GM21825 (cell line): ENCODE results near the gene LRBA.

Experiments
- ATAC-seq: cut with Tn5 transposase; IDR thresholded peaks from one replicate; pipeline ENCODE4 v1.9.1; 2021; ENCODE audit warnings: mild to moderate bottlenecking, moderate library complexity; ENCODE audit not compliant: unreplicated experiment

Gene LRBA

GRCh38 chr4:150235808-150236271, 779.2 kb downstream of the LRBA start:
- ATAC-seq: no peak

GRCh38 chr4:150235317-150235716, 779.8 kb downstream of the LRBA start:
- ATAC-seq: no peak

- no peak for ATAC-seq
These were observed 780.8 kb downstream of the LRBA start for GRCh38 chr4:150234246-150234645.

GRCh38 chr4:150232029-150232428, 783.1 kb downstream of the LRBA start:
- ATAC-seq: no peak

GRCh38 chr4:150231107-150231770, 783.8 kb downstream of the LRBA start:
- ATAC-seq: no peak

GRCh38 chr4:150230561-150230960, 784.5 kb downstream of the LRBA start:
- ATAC-seq: no peak

- no peak for ATAC-seq
These were observed 785.6 kb downstream of the LRBA start for GRCh38 chr4:150229520-150229919.

GRCh38 chr4:150224896-150225591, 790.0 kb downstream of the LRBA start:
- no peak for ATAC-seq

- no peak for ATAC-seq
These were observed 795.2 kb downstream of the LRBA start for GRCh38 chr4:150219841-150220240.

GRCh38 chr4:150218447-150218846, 796.6 kb downstream of the LRBA start:
- ATAC-seq: no peak

GRCh38 chr4:150217808-150218207, 797.3 kb downstream of the LRBA start:
- ATAC-seq: no peak

- ATAC-seq: no peak
These were observed 797.9 kb downstream of the LRBA start for GRCh38 chr4:150217192-150217591.

GRCh38 chr4:150216726-150217125, 798.4 kb downstream of the LRBA start:
- no peak for ATAC-seq

GRCh38 chr4:150215601-150216000, 799.5 kb downstream of the LRBA start:
- no peak for ATAC-seq
